Measurements from ENCODE around the gene ZNF3.

GRCh38 chr7:100051611-100052010 lies 29.9 kb downstream of the ZNF3 start:
- no peak for TF ChIP-seq CTCF (IDR thresholded peaks at IDR 0.05)
- no peak for TF ChIP-seq POLR2AphosphoS5 (IDR thresholded peaks at IDR 0.05)
